Loucy (cell line): ENCODE measurements around the gene SLC35E3.

Source experiments
- H2AFZ ChIP-seq: fragments of 200-600 bp; sonication (generic); 2 replicates; pipeline ENCODE4 v1.6.0; 2016; ENCODE audit warnings: antibody characterized with exemption, mild to moderate bottlenecking, low read length, moderate library complexity
- H3F3A ChIP-seq: fragments of 200-600 bp; 2 replicates; pipeline ENCODE4 v1.6.0; 2016; ENCODE audit warnings: antibody characterized with exemption, low read depth, mild to moderate bottlenecking
- H3K27me3 ChIP-seq: fragments of 200-600 bp; sonication (generic); 2 replicates; pipeline ENCODE4 v1.6.1; 2014; ENCODE audit warnings: low read length, mild to moderate bottlenecking; ENCODE audit not compliant: insufficient read depth, poor library complexity, severe bottlenecking
- H3K36me3 ChIP-seq: fragments of 200-600 bp; sonication (generic); 2 replicates; pipeline ENCODE4 v1.6.1; 2016; ENCODE audit warnings: low read length; ENCODE audit not compliant: insufficient read depth
- H3K4me1 ChIP-seq: fragments of 200-600 bp; sonication (generic); 2 replicates; pipeline ENCODE4 v1.5.1; 2014; ENCODE audit warnings: low read length, mild to moderate bottlenecking; ENCODE audit not compliant: insufficient read depth, poor library complexity, severe bottlenecking
- H3K4me2 ChIP-seq: fragments of 200-600 bp; sonication (generic); 2 replicates; pipeline ENCODE4 v1.6.0; 2014; ENCODE audit warnings: antibody characterized with exemption, low read length, low read depth, mild to moderate bottlenecking; ENCODE audit not compliant: poor library complexity, severe bottlenecking
- H3K4me3 ChIP-seq: fragments of 200-600 bp; sonication (generic); 2 replicates; pipeline ENCODE4 v1.5.1; 2014; ENCODE audit warnings: low read length, mild to moderate bottlenecking, mixed read lengths; ENCODE audit not compliant: poor library complexity, severe bottlenecking
- H3K79me2 ChIP-seq: fragments of 200-600 bp; sonication (generic); 2 replicates; pipeline ENCODE4 v1.6.1; 2014; ENCODE audit warnings: low read length; ENCODE audit not compliant: insufficient read depth
- H3K9ac ChIP-seq: fragments of 200-600 bp; sonication (generic); 2 replicates; pipeline ENCODE4 v1.6.0; 2014; ENCODE audit warnings: mild to moderate bottlenecking, low read depth, low read length, moderate library complexity; ENCODE audit not compliant: poor library complexity, severe bottlenecking
- H3K9me2 ChIP-seq: fragments of 200-600 bp; sonication (generic); replicated peaks from 2 replicates; pipeline ENCODE4 v1.6.1; 2016; ENCODE audit warnings: low read depth, low read length, mixed read lengths
- H3K9me3 ChIP-seq: fragments of 200-600 bp; sonication (generic); 2 replicates; pipeline ENCODE4 v1.6.1; 2014; ENCODE audit warnings: mild to moderate bottlenecking, antibody characterized with exemption, low read length, low read depth; ENCODE audit not compliant: insufficient read depth
- H4K20me1 ChIP-seq: fragments of 200-600 bp; sonication (generic); 2 replicates; pipeline ENCODE4 v1.6.0; 2014; ENCODE audit warnings: antibody characterized with exemption, low read length, mild to moderate bottlenecking; ENCODE audit not compliant: insufficient read depth, poor library complexity, severe bottlenecking
- EZH2phosphoT487 ChIP-seq: fragments of 200-600 bp; IDR thresholded peaks from 2 replicates; pipeline ENCODE4 v1.6.1; 2018; ENCODE audit warnings: antibody characterized with exemption, mild to moderate bottlenecking, moderate library complexity, borderline replicate concordance
- TF ChIP-seq, protein P1 (sequence below): fragments of 200-600 bp; sonication (generic); conservative IDR thresholded peaks from 2 replicates; pipeline ENCODE4 v1.5.1; 2014; ENCODE audit warnings: mild to moderate bottlenecking, antibody characterized with exemption, low read length

SLC35E3 gene

DNA sequence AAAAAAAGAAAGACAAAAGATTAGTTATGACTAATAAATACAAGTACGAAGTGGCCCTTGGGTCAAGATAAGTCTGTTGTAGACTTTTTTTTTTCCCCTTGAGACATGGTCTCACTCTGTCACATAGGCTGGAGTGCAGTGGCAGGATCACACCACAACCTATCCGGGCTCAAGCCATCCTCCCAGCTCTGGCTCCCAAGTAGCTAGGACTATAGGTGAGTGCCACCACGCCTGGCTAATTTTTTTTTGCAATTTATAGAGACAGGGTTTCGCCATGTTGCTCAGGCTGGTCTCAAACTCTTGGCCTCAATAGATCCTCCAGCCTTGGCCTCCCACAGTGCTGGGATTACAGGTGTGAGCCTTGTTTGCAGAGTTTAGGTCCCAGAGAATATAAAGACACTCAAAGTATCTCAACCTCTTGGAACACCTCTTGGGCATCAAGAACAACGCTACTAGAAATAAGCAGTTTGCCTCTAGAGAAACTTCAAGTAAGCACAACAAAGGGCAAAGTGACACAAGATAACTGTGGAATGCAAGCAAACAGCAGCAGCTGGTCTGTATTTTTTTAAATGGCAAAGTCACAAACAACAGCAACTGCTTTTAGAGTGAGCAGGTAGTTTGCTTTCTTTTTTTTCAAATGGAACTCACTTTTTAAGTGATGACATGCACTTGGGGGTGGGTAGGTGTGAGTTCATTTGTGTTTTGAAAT is 58.1 kb downstream of the SLC35E3 start:
- H4K20me1 ChIP-seq = peaks cover 3% of the 10 kb centered on the region
- no peaks in the 10 kb centered on the region for H3K9me2 ChIP-seq
- H3K4me3 ChIP-seq = no peak overlapping the region
- TF ChIP-seq, protein P1, sequence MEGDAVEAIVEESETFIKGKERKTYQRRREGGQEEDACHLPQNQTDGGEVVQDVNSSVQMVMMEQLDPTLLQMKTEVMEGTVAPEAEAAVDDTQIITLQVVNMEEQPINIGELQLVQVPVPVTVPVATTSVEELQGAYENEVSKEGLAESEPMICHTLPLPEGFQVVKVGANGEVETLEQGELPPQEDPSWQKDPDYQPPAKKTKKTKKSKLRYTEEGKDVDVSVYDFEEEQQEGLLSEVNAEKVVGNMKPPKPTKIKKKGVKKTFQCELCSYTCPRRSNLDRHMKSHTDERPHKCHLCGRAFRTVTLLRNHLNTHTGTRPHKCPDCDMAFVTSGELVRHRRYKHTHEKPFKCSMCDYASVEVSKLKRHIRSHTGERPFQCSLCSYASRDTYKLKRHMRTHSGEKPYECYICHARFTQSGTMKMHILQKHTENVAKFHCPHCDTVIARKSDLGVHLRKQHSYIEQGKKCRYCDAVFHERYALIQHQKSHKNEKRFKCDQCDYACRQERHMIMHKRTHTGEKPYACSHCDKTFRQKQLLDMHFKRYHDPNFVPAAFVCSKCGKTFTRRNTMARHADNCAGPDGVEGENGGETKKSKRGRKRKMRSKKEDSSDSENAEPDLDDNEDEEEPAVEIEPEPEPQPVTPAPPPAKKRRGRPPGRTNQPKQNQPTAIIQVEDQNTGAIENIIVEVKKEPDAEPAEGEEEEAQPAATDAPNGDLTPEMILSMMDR = no peak
- TF ChIP-seq EZH2phosphoT487 = no peak
- no peak overlapping the region for H3K9ac ChIP-seq
- H3K4me2 ChIP-seq = no peak overlapping the region
- no peaks in the 10 kb centered on the region; the same call in 1 of the 2 replicates for H3K36me3 ChIP-seq
- peaks cover 8% of the 10 kb centered on the region for H3K27me3 ChIP-seq
- H3K4me1 ChIP-seq = peaks cover 10% of the 10 kb centered on the region
- peaks cover 5% of the 10 kb centered on the region; the same call in 1 of the 2 replicates for H3F3A ChIP-seq
- H2AFZ ChIP-seq = no peak overlapping the region
- peaks cover 11% of the 10 kb centered on the region for H3K79me2 ChIP-seq
- no peaks in the 10 kb centered on the region for H3K9me3 ChIP-seq

DNA sequence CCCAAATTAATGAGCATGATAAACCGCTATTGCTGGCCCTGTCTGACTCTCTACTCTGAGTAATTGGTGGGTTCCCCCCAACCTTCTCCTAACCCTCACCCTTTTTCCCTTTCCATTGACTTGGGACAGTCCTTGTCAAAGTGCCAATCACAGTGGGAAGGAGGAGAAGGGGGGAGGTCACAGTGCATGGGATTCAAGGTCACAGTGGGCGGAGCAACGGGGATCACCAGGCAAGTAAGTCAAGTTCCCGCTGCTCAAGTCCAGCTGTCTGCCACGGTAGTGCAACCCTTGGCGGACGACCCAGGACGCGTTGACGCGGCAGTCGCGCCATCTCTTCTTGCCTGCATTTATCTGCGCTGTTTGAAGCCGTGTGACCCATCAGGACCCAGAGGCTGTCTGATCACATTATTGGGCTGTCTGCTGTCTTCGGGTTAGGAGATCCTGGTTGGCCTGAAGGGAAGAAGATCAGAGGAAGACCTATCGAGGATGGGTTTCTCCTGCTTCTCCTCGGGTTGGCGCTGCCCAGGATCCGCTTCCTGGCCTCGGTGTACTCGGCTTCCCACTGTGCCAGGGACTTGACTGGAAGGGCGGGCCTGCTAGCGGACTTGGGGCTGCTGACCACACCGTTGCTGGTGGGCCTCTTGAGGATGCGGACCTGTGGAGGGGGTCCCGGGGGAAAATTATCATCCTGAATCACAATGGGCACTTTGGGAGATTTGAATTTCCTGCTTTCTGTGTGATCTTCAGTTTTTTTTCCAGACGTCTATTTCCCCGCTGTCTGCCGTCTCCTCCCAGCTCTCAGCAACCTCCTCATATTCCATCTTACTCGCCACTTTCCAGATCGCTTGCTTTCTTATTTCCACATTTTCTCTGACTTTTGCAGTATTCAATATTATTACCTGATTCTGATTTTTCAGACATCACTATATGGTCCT is 58.9 kb downstream of the SLC35E3 start:
- Histone ChIP-seq H3K9ac (no peak overlapping the region), H3K27me3 (peaks cover 15% of the 10 kb centered on the region), H3K4me1 (peaks cover 17% of the 10 kb centered on the region), H3K79me2 (peaks cover 19% of the 10 kb centered on the region), H3K36me3 (peaks cover 8% of the 10 kb centered on the region; the same call in 1 of the 2 replicates), H4K20me1 (peaks cover 11% of the 10 kb centered on the region), H3K4me3 (no peak overlapping the region), H3K4me2 (no peak overlapping the region), H2AFZ (no peak overlapping the region), H3K9me2 (no peaks in the 10 kb centered on the region), H3F3A (peaks cover 5% of the 10 kb centered on the region; the same call in 1 of the 2 replicates), H3K9me3 (no peaks in the 10 kb centered on the region; the same call in 1 of the 2 replicates)
- TF ChIP-seq, protein P1 = no peak
- no peak for TF ChIP-seq EZH2phosphoT487

DNA sequence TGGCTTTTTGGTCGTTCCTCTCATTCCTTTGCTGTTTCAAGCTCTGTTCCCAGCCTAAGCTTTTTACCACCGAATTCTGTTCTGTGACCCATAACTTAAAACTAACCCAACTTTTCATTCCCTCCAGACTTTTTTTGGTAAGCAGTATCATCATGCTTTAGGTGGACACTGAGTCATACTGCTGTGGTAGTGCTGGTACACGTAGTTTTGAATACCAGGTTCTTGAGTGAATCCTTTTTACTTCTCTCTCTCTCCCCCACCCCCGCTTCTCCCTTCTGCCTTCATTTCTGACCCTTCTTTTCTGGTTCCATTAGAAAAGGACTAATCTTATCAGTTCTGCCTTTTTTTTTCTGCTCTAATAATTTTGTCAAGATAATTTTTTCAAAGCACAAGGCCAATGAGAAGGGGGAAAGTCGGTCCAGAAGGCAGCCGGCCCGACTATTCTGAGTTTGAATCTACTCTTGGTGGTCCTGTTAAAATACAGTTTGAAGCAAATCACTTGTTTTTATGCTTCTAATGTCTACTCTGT is 59.7 kb downstream of the SLC35E3 start:
- TF ChIP-seq EZH2phosphoT487 = no peak
- TF ChIP-seq, protein P1 = no peak
- Histone ChIP-seq H3K4me1 (peaks cover 17% of the 10 kb centered on the region), H3F3A (peaks cover 5% of the 10 kb centered on the region; the same call in 1 of the 2 replicates), H3K4me3 (no peak overlapping the region), H3K79me2 (peaks cover 25% of the 10 kb centered on the region), H3K4me2 (no peak overlapping the region), H3K9me2 (no peaks in the 10 kb centered on the region), H3K9me3 (no peaks in the 10 kb centered on the region; the same call in 1 of the 2 replicates), H2AFZ (no peak overlapping the region), H4K20me1 (peaks cover 16% of the 10 kb centered on the region), H3K27me3 (peaks cover 15% of the 10 kb centered on the region), H3K9ac (no peak overlapping the region), H3K36me3 (peaks cover 8% of the 10 kb centered on the region; the same call in 1 of the 2 replicates)
